Neural cell (in vitro differentiated cells): Measurements from ENCODE around the gene SLC7A14.

Experiments used
- EZH2 ChIP-seq: fragments of 200-600, 300-800 bp; shearing (Covaris generic), sonication (generic); IDR thresholded peaks from 2 replicates; pipeline ENCODE4 v1.6.1; 2014; ENCODE audit warnings: antibody characterized with exemption, low read length, borderline replicate concordance, mild to moderate bottlenecking; ENCODE audit not compliant: insufficient read depth, poor library complexity, severe bottlenecking
- POLR2AphosphoS5 ChIP-seq: IDR thresholded peaks from 2 replicates; pipeline ENCODE4 v1.6.1; 2012
- TF ChIP-seq, protein P1 (sequence below): fragments of 450-650 bp; IDR thresholded peaks from 2 replicates; pipeline ENCODE4 v1.5.1; 2014; ENCODE audit warnings: antibody characterized with exemption, mild to moderate bottlenecking, moderate library complexity; ENCODE audit not compliant: poor library complexity, severe bottlenecking

DNA sequence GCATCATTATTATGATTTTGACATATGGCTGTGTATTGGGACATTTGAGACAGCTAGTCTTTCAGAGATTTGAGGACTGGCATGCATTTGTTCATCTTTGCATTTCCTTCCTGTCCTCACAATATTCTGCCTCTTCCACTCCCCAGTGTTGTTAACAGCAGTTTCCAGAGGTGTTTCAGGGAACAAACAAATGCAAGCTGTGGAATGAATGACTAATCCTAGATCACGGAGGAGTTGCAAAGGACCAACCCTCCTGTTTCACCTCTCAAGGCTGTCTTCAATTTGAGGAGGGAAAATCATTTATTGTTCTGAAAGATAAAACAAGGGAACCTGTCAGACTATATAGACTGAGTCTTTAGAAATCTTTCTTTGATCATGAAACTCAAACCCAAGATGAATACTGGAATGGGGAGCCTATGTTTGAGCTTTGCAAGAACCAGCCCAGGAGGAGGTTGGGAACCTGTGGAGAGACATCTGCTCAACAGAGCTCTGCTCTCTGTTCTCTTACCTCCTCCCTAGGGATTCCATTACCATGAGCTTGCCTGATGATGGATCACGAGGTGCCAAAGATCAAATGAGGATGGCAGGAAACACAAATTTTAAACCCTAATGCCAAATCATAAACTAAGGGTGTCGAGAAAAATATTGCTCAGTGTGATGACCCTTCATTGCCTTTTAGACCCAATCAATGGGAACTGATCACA, 68.5 kb downstream of the SLC7A14 start:
- TF ChIP-seq EZH2 (no peak), POLR2AphosphoS5 (no peak)
- TF ChIP-seq, protein P1, sequence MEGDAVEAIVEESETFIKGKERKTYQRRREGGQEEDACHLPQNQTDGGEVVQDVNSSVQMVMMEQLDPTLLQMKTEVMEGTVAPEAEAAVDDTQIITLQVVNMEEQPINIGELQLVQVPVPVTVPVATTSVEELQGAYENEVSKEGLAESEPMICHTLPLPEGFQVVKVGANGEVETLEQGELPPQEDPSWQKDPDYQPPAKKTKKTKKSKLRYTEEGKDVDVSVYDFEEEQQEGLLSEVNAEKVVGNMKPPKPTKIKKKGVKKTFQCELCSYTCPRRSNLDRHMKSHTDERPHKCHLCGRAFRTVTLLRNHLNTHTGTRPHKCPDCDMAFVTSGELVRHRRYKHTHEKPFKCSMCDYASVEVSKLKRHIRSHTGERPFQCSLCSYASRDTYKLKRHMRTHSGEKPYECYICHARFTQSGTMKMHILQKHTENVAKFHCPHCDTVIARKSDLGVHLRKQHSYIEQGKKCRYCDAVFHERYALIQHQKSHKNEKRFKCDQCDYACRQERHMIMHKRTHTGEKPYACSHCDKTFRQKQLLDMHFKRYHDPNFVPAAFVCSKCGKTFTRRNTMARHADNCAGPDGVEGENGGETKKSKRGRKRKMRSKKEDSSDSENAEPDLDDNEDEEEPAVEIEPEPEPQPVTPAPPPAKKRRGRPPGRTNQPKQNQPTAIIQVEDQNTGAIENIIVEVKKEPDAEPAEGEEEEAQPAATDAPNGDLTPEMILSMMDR = no peak
